ENCODE results near the gene GALNTL6.

The GALNTL6 gene

DNA sequence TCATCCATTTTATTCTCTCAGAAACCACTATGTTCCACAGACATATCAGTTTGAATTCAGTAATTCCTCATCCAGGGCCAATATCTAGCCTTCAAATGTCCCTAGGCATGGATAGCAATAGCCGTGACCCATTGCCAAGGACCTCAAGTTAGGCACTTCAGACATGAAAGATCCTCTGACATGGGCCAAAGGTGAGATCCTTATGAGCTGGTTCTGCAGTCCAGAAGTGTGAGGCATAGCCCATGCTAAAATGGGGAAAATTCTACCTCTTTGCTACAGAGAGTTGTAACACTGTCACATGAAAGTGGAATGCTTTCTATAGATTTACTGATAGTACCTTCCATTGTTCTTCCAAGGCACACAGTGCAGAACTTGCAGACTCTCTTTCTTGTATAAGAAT is 1005.7 kb downstream of the GALNTL6 start:
- Histone ChIP-seq H3K9ac (ENCODE audit: low read length) (no peak overlapping the region), H3K36me3 (ENCODE audit: control insufficient read depth in 1 of 2, insufficient read depth in 2 of 2, low read depth in 1 of 2, low read length in 2 of 2) (no peaks in the 10 kb centered on the region), H2AFZ (ENCODE audit: low read depth, low read length) (no peak overlapping the region), H2BK15ac (ENCODE audit: low read depth, poor library complexity, severe bottlenecking) (no peak overlapping the region), H3K9me3 (ENCODE audit: control insufficient read depth, low read length) (no peaks in the 10 kb centered on the region), H2BK120ac (ENCODE audit: low read depth, low read length) (no peak overlapping the region), H3K27me3 (ENCODE audit: control insufficient read depth in 1 of 2, insufficient read depth in 1 of 2, low read length in 2 of 2) (peaks cover 0 to 7% of the 10 kb centered on the region in 2 experiments), H2BK5ac (ENCODE audit: low read depth, low read length, poor library complexity, severe bottlenecking) (no peak overlapping the region), H2BK12ac (ENCODE audit: low read length in 2 of 2) (no peak overlapping the region), H3K4me3 (ENCODE audit: insufficient read depth in 1 of 2, low read depth in 1 of 2, low read length in 2 of 2) (no peak overlapping the region), H3K4ac (ENCODE audit: low read depth in 1 of 2, low read length in 2 of 2) (no peak overlapping the region), H3K18ac (ENCODE audit: low read depth in 1 of 2, low read length in 2 of 2) (no peak overlapping the region), H4K91ac (ENCODE audit: low read length) (no peak overlapping the region), H3K79me1 (replicated peaks; ENCODE audit: low read length, poor library complexity, severe bottlenecking) (no peaks in the 10 kb centered on the region), H3K4me1 (ENCODE audit: control insufficient read depth, insufficient read depth, low read depth, low read length) (no peaks in the 10 kb centered on the region), H2AK5ac (ENCODE audit: low read length, severe bottlenecking) (no peak overlapping the region), H4K8ac (ENCODE audit: low read length) (no peak overlapping the region), H3K27ac (ENCODE audit: low read length, poor library complexity, severe bottlenecking) (no peak overlapping the region), H3K4me2 (ENCODE audit: low read length, poor library complexity, severe bottlenecking) (no peak overlapping the region), H3K14ac (ENCODE audit: low read length in 2 of 2) (no peak overlapping the region), H3K23ac (ENCODE audit: low read length in 2 of 2) (no peak overlapping the region)
- DNase-seq: no peak
- 100% methylated on average over 1 of the region's 1 CpG for WGBS

DNA sequence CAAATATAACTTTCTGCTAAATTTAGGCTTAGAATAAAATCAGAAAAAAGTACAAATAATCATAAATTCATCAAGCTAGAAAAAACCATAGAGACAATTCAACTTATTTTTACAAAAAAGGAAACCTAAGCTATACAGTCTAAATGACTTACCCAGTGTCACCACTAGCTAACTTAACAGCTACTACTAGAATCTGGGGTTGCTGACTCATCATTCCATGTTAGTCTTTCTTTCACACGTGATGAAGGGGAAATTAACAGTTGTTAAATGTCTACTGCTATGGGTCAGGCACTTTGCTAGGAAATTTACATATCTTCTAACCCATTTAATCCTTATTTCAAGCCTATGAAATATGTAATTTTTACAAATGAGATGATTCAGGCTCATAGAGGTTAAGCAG is 1006.1 kb downstream of the GALNTL6 start:
- no peak overlapping the region for H3K4me2 ChIP-seq (ENCODE audit: low read length, poor library complexity, severe bottlenecking)
- no peak overlapping the region for H3K4me3 ChIP-seq (ENCODE audit: insufficient read depth in 1 of 2, low read depth in 1 of 2, low read length in 2 of 2)
- no peak overlapping the region for H2BK12ac ChIP-seq (ENCODE audit: low read length in 2 of 2)
- no peaks in the 10 kb centered on the region for H3K4me1 ChIP-seq (ENCODE audit: control insufficient read depth, insufficient read depth, low read depth, low read length)
- H3K4ac ChIP-seq (ENCODE audit: low read depth in 1 of 2, low read length in 2 of 2): no peak overlapping the region
- H3K36me3 ChIP-seq (ENCODE audit: control insufficient read depth in 1 of 2, insufficient read depth in 2 of 2, low read depth in 1 of 2, low read length in 2 of 2): no peaks in the 10 kb centered on the region
- peaks cover 0 to 7% of the 10 kb centered on the region in 2 experiments for H3K27me3 ChIP-seq (ENCODE audit: control insufficient read depth in 1 of 2, insufficient read depth in 1 of 2, low read length in 2 of 2)
- WGBS: no CpG with 5 or more reads among the region's 1 CpG
- H2BK120ac ChIP-seq (ENCODE audit: low read depth, low read length): no peak overlapping the region
- H3K18ac ChIP-seq (ENCODE audit: low read depth in 1 of 2, low read length in 2 of 2): no peak overlapping the region
- H3K9ac ChIP-seq (ENCODE audit: low read length): no peak overlapping the region
- H3K27ac ChIP-seq (ENCODE audit: low read length, poor library complexity, severe bottlenecking): no peak overlapping the region
- H3K23ac ChIP-seq (ENCODE audit: low read length in 2 of 2): no peak overlapping the region
- H3K14ac ChIP-seq (ENCODE audit: low read length in 2 of 2): no peak overlapping the region
- no peak overlapping the region for H2AK5ac ChIP-seq (ENCODE audit: low read length, severe bottlenecking)
- DNase-seq: peak; percentile 6
- no peak overlapping the region for H4K8ac ChIP-seq (ENCODE audit: low read length)
- no peak overlapping the region for H2AFZ ChIP-seq (ENCODE audit: low read depth, low read length)
- no peak overlapping the region for H2BK5ac ChIP-seq (ENCODE audit: low read depth, low read length, poor library complexity, severe bottlenecking)
- no peaks in the 10 kb centered on the region for H3K79me1 ChIP-seq (replicated peaks; ENCODE audit: low read length, poor library complexity, severe bottlenecking)
- H4K91ac ChIP-seq (ENCODE audit: low read length): no peak overlapping the region
- no peak overlapping the region for H2BK15ac ChIP-seq (ENCODE audit: low read depth, poor library complexity, severe bottlenecking)
- no peaks in the 10 kb centered on the region for H3K9me3 ChIP-seq (ENCODE audit: control insufficient read depth, low read length)

DNA sequence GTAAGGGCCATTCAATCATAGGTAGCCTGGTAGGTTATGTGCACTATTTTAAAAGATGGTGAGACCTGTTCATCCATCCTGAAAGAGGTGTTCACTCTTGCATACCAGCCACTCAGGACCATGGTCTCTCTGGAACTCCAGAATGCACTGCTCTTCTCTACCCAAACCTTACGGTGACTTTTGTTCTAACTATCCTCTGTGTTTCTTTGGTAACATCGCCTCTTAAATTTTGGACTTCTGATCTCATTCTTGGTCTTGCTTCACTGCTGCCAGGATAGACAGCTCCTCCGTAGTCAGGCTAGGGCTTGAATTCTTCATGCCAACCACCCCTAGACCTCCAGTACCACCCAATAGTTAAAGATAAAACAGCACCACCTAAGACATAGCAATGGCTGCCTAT is 1009.1 kb downstream of the GALNTL6 start:
- Histone ChIP-seq H3K4me1 (ENCODE audit: control insufficient read depth, insufficient read depth, low read depth, low read length) (peaks cover 8% of the 10 kb centered on the region), H3K27ac (ENCODE audit: low read length, poor library complexity, severe bottlenecking) (no peak overlapping the region), H3K4me2 (ENCODE audit: low read length, poor library complexity, severe bottlenecking) (no peak overlapping the region), H3K9ac (ENCODE audit: low read length) (no peak overlapping the region), H3K14ac (ENCODE audit: low read length in 2 of 2) (no peak overlapping the region), H3K18ac (ENCODE audit: low read depth in 1 of 2, low read length in 2 of 2) (no peak overlapping the region), H4K91ac (ENCODE audit: low read length) (no peak overlapping the region), H3K36me3 (ENCODE audit: control insufficient read depth in 1 of 2, insufficient read depth in 2 of 2, low read depth in 1 of 2, low read length in 2 of 2) (no peaks in the 10 kb centered on the region), H3K4me3 (ENCODE audit: insufficient read depth in 1 of 2, low read depth in 1 of 2, low read length in 2 of 2) (no peak overlapping the region), H2BK120ac (ENCODE audit: low read depth, low read length) (no peak overlapping the region), H2BK12ac (ENCODE audit: low read length in 2 of 2) (no peak overlapping the region), H2BK5ac (ENCODE audit: low read depth, low read length, poor library complexity, severe bottlenecking) (no peak overlapping the region), H3K79me1 (replicated peaks; ENCODE audit: low read length, poor library complexity, severe bottlenecking) (no peaks in the 10 kb centered on the region), H2AK5ac (ENCODE audit: low read length, severe bottlenecking) (no peak overlapping the region), H3K27me3 (ENCODE audit: control insufficient read depth in 1 of 2, insufficient read depth in 1 of 2, low read length in 2 of 2) (peaks cover 0 to 7% of the 10 kb centered on the region in 2 experiments), H3K4ac (ENCODE audit: low read depth in 1 of 2, low read length in 2 of 2) (no peak overlapping the region), H4K8ac (ENCODE audit: low read length) (no peak overlapping the region), H2AFZ (ENCODE audit: low read depth, low read length) (no peak overlapping the region), H3K23ac (ENCODE audit: low read length in 2 of 2) (no peak overlapping the region), H2BK15ac (ENCODE audit: low read depth, poor library complexity, severe bottlenecking) (no peak overlapping the region), H3K9me3 (ENCODE audit: control insufficient read depth, low read length) (no peaks in the 10 kb centered on the region)
- DNase-seq: no peak
- WGBS: 84% methylated on average over 3 of the region's 3 CpGs

DNA sequence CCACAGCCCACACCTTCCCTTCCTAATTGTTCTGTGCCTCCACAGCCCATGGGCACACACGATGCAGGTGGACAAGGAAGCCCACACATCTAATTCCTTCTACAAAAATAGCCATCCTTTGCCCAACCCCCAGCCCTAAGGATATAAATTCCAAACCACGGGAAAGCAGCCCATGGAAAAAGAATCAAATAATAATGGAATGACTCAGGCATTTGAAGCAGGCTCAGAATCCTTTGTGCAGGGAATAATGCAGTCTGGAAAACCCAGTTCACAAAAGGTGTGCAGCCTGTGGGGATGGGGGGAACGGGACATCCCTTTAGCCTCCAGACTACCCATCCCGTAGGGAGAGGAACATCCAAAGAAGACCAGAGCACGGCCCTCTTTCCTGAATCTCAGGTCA is 1013.1 kb downstream of the GALNTL6 start:
- H4K91ac ChIP-seq (ENCODE audit: low read length): no peak overlapping the region
- no peak overlapping the region for H2AFZ ChIP-seq (ENCODE audit: low read depth, low read length)
- no peak overlapping the region for H3K27ac ChIP-seq (ENCODE audit: low read length, poor library complexity, severe bottlenecking)
- H2BK120ac ChIP-seq (ENCODE audit: low read depth, low read length): no peak overlapping the region
- H2BK15ac ChIP-seq (ENCODE audit: low read depth, poor library complexity, severe bottlenecking): no peak overlapping the region
- no peak overlapping the region for H2AK5ac ChIP-seq (ENCODE audit: low read length, severe bottlenecking)
- no peaks in the 10 kb centered on the region for H3K36me3 ChIP-seq (ENCODE audit: control insufficient read depth in 1 of 2, insufficient read depth in 2 of 2, low read depth in 1 of 2, low read length in 2 of 2)
- no peak overlapping the region for H3K4me2 ChIP-seq (ENCODE audit: low read length, poor library complexity, severe bottlenecking)
- 78% methylated on average over 3 of the region's 5 CpGs for WGBS
- no peak overlapping the region for H3K9ac ChIP-seq (ENCODE audit: low read length)
- H3K27me3 ChIP-seq (ENCODE audit: control insufficient read depth in 1 of 2, insufficient read depth in 1 of 2, low read length in 2 of 2): peaks cover 0 to 7% of the 10 kb centered on the region in 2 experiments
- no peak for DNase-seq
- no peak overlapping the region for H3K4ac ChIP-seq (ENCODE audit: low read depth in 1 of 2, low read length in 2 of 2)
- H3K14ac ChIP-seq (ENCODE audit: low read length in 2 of 2): no peak overlapping the region
- no peak overlapping the region for H2BK12ac ChIP-seq (ENCODE audit: low read length in 2 of 2)
- H3K79me1 ChIP-seq (replicated peaks; ENCODE audit: low read length, poor library complexity, severe bottlenecking): no peaks in the 10 kb centered on the region
- no peak overlapping the region for H3K4me3 ChIP-seq (ENCODE audit: insufficient read depth in 1 of 2, low read depth in 1 of 2, low read length in 2 of 2)
- no peak overlapping the region for H3K23ac ChIP-seq (ENCODE audit: low read length in 2 of 2)
- H3K9me3 ChIP-seq (ENCODE audit: control insufficient read depth, low read length): no peaks in the 10 kb centered on the region
- H4K8ac ChIP-seq (ENCODE audit: low read length): no peak overlapping the region
- H2BK5ac ChIP-seq (ENCODE audit: low read depth, low read length, poor library complexity, severe bottlenecking): no peak overlapping the region
- peaks cover 8% of the 10 kb centered on the region for H3K4me1 ChIP-seq (ENCODE audit: control insufficient read depth, insufficient read depth, low read depth, low read length)
- no peak overlapping the region for H3K18ac ChIP-seq (ENCODE audit: low read depth in 1 of 2, low read length in 2 of 2)
